ENCODE results near the gene WDR73.

Gene WDR73

DNA sequence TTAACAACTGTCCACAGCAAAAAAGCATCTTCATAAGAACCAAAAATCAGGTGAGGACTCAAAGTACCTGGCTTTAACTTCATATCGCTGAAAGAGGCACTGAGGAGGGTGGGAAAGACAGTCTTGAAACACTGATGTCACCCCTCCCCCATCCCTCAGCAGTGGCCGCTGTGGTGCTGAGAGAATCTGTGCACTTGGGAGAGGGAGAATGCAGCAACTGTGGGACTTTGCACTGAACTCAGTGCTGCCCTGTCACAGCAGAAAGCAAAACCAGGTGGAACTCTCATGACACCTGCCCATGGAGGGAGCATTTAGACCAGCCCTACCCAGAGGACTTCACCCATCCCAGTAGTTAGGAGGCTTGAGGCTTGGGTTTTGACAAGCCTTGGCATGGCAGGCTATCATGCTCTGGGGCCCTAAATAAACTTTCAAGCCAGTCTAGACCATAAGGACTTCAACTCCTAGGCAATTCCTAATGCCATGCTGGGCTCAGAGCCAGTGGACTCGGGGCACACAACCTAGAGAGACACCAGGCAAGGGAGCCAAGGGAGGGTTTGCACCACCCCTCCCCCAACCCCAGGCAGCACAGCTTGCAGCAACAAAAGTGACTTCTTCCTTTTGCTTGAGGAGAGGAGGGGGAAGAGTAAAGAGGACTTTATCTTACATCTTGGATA is 59.3 kb downstream of the WDR73 start:
- intact Hi-C loops (cut with DNase I): no loop called here

DNA sequence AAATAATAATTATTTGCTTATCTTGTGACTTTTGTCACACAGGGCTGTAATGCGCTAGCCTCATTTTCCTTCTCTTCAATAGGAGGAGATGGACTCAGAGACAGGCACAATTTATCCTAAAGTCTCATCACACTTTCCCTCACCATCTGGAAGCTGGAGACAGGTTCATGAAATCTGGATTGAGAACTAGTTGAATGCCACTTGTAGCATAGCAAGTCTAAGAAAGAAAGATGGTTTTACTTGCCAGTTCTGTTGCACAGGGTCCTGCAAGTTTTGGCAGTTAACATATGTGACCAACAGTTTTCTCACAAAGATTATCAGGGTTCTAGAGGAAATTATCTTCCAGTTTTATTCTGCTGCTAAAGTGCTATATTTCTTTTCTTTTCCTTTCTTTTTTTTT is 62.3 kb downstream of the WDR73 start:
- DNase-seq: no peak
- intact Hi-C loops (cut with DNase I): no loop called here

More for the DNA sequence above, 59.3 kb downstream of the WDR73 start:
- DNase-seq: no peak

DNA sequence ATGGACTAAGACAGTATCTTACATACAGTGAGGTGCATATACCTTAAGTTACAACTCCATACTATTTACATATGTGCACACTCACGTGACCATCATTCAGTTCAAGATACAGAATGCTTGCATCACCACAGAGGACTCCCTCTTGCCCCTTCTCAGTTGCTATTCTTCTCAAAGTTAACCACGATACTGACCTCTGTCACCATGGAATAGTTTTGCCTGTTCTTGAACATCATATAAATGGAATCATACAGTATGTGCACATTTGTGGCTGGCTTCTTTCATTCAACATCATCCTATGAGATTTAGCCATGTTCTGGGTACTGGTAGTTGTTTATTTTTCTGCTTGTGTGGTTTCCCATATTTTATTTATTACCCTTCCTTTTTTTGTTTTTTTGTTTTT is 63.7 kb downstream of the WDR73 start:
- intact Hi-C loops (cut with DNase I): no loop called here

More for the DNA sequence above, 63.7 kb downstream of the WDR73 start:
- DNase-seq: no peak
